GM23338 (cell line): ENCODE data around the gene COPA. TPM values are rescaled to one million over a fixed set of nuclear protein-coding genes. Genes with fewer than 3 reads are reported as not detected.

Experiments used
- ATAC-seq: fragments of 200-7000 bp; cut with Tn5 transposase; 3 replicates; pipeline ENCODE4 v1.9.1; 2020
- DNase-seq: peaks from one replicate; pipeline ENCODE4 v3.0.0-alpha.2; 2015; ENCODE audit warnings: low spot score
- H2AFZ ChIP-seq: fragments of 200-600 bp; sonication (generic); 2 replicates; pipeline ENCODE4 v1.8.0; 2016; ENCODE audit warnings: antibody characterized with exemption, mild to moderate bottlenecking, moderate library complexity
- H3F3A ChIP-seq: fragments of 200-600 bp; sonication (generic); replicated peaks from 2 replicates; pipeline ENCODE4 v1.8.0; 2017; ENCODE audit warnings: antibody characterized with exemption, mixed run types, low read depth
- H3K27ac ChIP-seq: fragments of 200-600 bp; sonication (generic); 2 replicates; pipeline ENCODE4 v1.6.1; 2016; ENCODE audit warnings: low read depth
- H3K27me3 ChIP-seq: fragments of 200-600 bp; sonication (generic); 2 replicates; pipeline ENCODE4 v1.8.0; 2016; ENCODE audit warnings: mild to moderate bottlenecking, mixed run types, moderate library complexity; ENCODE audit not compliant: insufficient read depth
- H3K36me3 ChIP-seq: fragments of 200-600 bp; sonication (generic); 2 replicates; pipeline ENCODE4 v1.8.0; 2016; ENCODE audit warnings: mild to moderate bottlenecking; ENCODE audit not compliant: insufficient read depth
- H3K4me1 ChIP-seq: fragments of 200-600 bp; sonication (generic); 2 replicates; pipeline ENCODE4 v1.8.0; 2016; ENCODE audit warnings: mild to moderate bottlenecking, moderate library complexity; ENCODE audit not compliant: insufficient read depth
- H3K4me2 ChIP-seq: fragments of 200-600 bp; sonication (generic); 2 replicates; pipeline ENCODE4 v1.7.1; 2017; ENCODE audit warnings: mixed run types
- H3K4me3 ChIP-seq: fragments of 200-600 bp; sonication (generic); 2 replicates; pipeline ENCODE4 v1.6.1; 2016; ENCODE audit warnings: mixed run types
- H3K79me2 ChIP-seq: fragments of 200-600 bp; sonication (generic); replicated peaks from 2 replicates; pipeline ENCODE4 v1.8.0; 2017; ENCODE audit warnings: mild to moderate bottlenecking; ENCODE audit not compliant: insufficient read depth
- H3K9me2 ChIP-seq: fragments of 200-600 bp; sonication (generic); 2 replicates; pipeline ENCODE4 v1.8.0; 2017; ENCODE audit not compliant: insufficient read depth
- H4K20me1 ChIP-seq: fragments of 200-600 bp; sonication (generic); replicated peaks from 2 replicates; pipeline ENCODE4 v1.8.0; 2017; ENCODE audit warnings: mild to moderate bottlenecking; ENCODE audit not compliant: insufficient read depth
- H3K27ac Mint-ChIP-seq: 2 replicates; pipeline ENCODE4 v1.8.0; 2020; ENCODE audit warnings: inconsistent platforms, mild to moderate bottlenecking, moderate library complexity, mixed read lengths
- H3K27me3 Mint-ChIP-seq: 3 replicates; pipeline ENCODE4 v1.8.0; 2022; ENCODE audit warnings: low read depth, mild to moderate bottlenecking, moderate library complexity, mixed read lengths, inconsistent platforms; ENCODE audit not compliant: insufficient read depth, poor library complexity
- H3K36me3 Mint-ChIP-seq: 3 replicates; pipeline ENCODE4 v1.8.0; 2021; ENCODE audit warnings: low read depth, mild to moderate bottlenecking, inconsistent platforms, moderate library complexity, mixed read lengths
- H3K4me1 Mint-ChIP-seq: 3 replicates; pipeline ENCODE4 v1.8.0; 2020; ENCODE audit warnings: mild to moderate bottlenecking, inconsistent platforms, mixed read lengths
- H3K4me3 Mint-ChIP-seq: 3 replicates; pipeline ENCODE4 v1.8.0; 2021; ENCODE audit warnings: moderate library complexity, mild to moderate bottlenecking, inconsistent platforms, mixed read lengths
- H3K9me3 Mint-ChIP-seq: 3 replicates; pipeline ENCODE4 v1.8.0; 2020; ENCODE audit warnings: moderate library complexity, mild to moderate bottlenecking, inconsistent platforms, mixed read lengths
- CREB1 ChIP-seq: fragments of 250-450 bp; sonication (Bioruptor Pico); IDR thresholded peaks from 2 replicates; pipeline ENCODE4 v1.5.0; 2020; ENCODE audit warnings: low read depth, mild to moderate bottlenecking, moderate library complexity
- CTCF ChIP-seq, 2 experiments: fragments of 200-600 bp in 1 of 2; sonication (generic) in 1 of 2; conservative IDR thresholded peaks; 2 replicates each; pipeline versions ENCODE4 v1.5.1 to v1.6.1; 2016 to 2017; ENCODE audit warnings: antibody characterized with exemption in 2 of 2, low read depth in 2 of 2, mild to moderate bottlenecking in 2 of 2, moderate library complexity in 1 of 2
- ETS1 ChIP-seq: IDR thresholded peaks from 2 replicates; pipeline ENCODE4 v1.6.1; 2016; ENCODE audit warnings: antibody characterized with exemption
- EZH2 ChIP-seq: fragments of 200-600 bp; sonication (generic); IDR thresholded peaks from one replicate; pipeline ENCODE4 v1.8.0; 2017; ENCODE audit warnings: antibody characterized with exemption, mild to moderate bottlenecking, low read depth; ENCODE audit not compliant: unreplicated experiment
- EZH2phosphoT487 ChIP-seq: fragments of 200-600 bp; sonication (generic); IDR thresholded peaks from one replicate; pipeline ENCODE4 v1.8.1; 2018; ENCODE audit warnings: antibody characterized with exemption; ENCODE audit not compliant: unreplicated experiment
- JUNB ChIP-seq: IDR thresholded peaks from one replicate; pipeline ENCODE4 v1.6.1; 2016; ENCODE audit warnings: antibody characterized with exemption; ENCODE audit not compliant: unreplicated experiment
- NANOG ChIP-seq: IDR thresholded peaks from 2 replicates; pipeline ENCODE4 v1.6.1; 2016; ENCODE audit warnings: antibody characterized with exemption, borderline replicate concordance
- POLR2AphosphoS5 ChIP-seq: IDR thresholded peaks from 2 replicates; pipeline ENCODE4 v1.6.1; 2016; ENCODE audit warnings: antibody characterized with exemption, low read depth
- REST ChIP-seq: IDR thresholded peaks from one replicate; pipeline ENCODE4 v1.6.1; 2018; ENCODE audit warnings: antibody characterized with exemption; ENCODE audit not compliant: unreplicated experiment
- STAT1 ChIP-seq: IDR thresholded peaks from one replicate; pipeline ENCODE4 v1.6.1; 2016; ENCODE audit warnings: antibody characterized with exemption; ENCODE audit not compliant: unreplicated experiment
- ZNF114 ChIP-seq: fragments of 250-450 bp; sonication (Bioruptor Pico); IDR thresholded peaks from 2 replicates; pipeline ENCODE4 v1.5.0; 2020; ENCODE audit warnings: mild to moderate bottlenecking, moderate library complexity
- ZNF331 ChIP-seq: fragments of 250-450 bp; sonication (Bioruptor Pico); IDR thresholded peaks from 2 replicates; pipeline ENCODE4 v1.5.0; 2020; ENCODE audit warnings: low read depth, mild to moderate bottlenecking, moderate library complexity
- ZNF462 ChIP-seq: fragments of 250-450 bp; sonication (Bioruptor Pico); IDR thresholded peaks from 2 replicates; pipeline ENCODE4 v1.5.0; 2020; ENCODE audit warnings: mild to moderate bottlenecking, moderate library complexity
- polyA plus RNA-seq: library from polyadenylated mRNA; unstranded; fragments of >200 nt; fragmentation: Nextera tagmentation; extraction: Ambion mirVana; gene quantifications from 2 replicates; pipeline ENCODE4 v1.2.1, GENCODE V29; 2016
- total RNA-seq: library from RNA; depleted of rRNA; stranded (reverse); fragments of >200 nt; shearing (Covaris generic); gene quantifications from 2 replicates; pipeline ENCODE4 v1.2.3, GENCODE V29; 2014

COPA gene
- total and polyA plus RNA-seq, 2 experiments from 2014 or later, result 58.2 to 87.1 TPM

GRCh38 chr1:160308451-160309184 is 34.4 kb downstream of the COPA start:
- H3K9me2 ChIP-seq, result no peaks in the 10 kb centered on the region
- H2AFZ ChIP-seq, result no peak overlapping the region
- ATAC-seq, result peak; percentile 58
- Mint-ChIP-seq H3K4me1 (peaks cover 37% of the 10 kb centered on the region), H3K27me3 (peaks cover 6% of the 10 kb centered on the region), H3K27ac (peak overlapping the region; percentile 61), H3K9me3 (no peaks in the 10 kb centered on the region), H3K4me3 (peak overlapping the region; percentile 35; the same call in 2 of the 3 replicates), H3K36me3 (peaks cover 79% of the 10 kb centered on the region)
- H3K4me2 ChIP-seq, result peak overlapping the region; percentile 19
- H3K36me3 ChIP-seq, result peaks cover 57% of the 10 kb centered on the region
- H3K27ac ChIP-seq, result peak overlapping the region; percentile 43
- no peaks in the 10 kb centered on the region for H3K79me2 ChIP-seq
- no peaks in the 10 kb centered on the region; the same call in 1 of the 2 replicates for H3F3A ChIP-seq
- no peak overlapping the region for H3K4me3 ChIP-seq
- 0 out of 2 replicates have a peak, but pooled peaks cover 8% of the 10 kb centered on the region for H4K20me1 ChIP-seq
- DNase-seq, result peak; percentile 21
- TF ChIP-seq NANOG (no peak), JUNB (no peak), REST (no peak), STAT1 (no peak), ZNF331 (no peak), ZNF462 (CRISPR knock-in tag) (no peak), CTCF (conservative IDR thresholded peaks at IDR 0.05; ENCODE audit: low read depth in 2 of 2) (no peak), ETS1 (no peak), ZNF114 (no peak), EZH2phosphoT487 (no peak), CREB1 (CRISPR knock-in tag) (no peak), POLR2AphosphoS5 (no peak), EZH2 (no peak)
- no peaks in the 10 kb centered on the region for H3K27me3 ChIP-seq
- H3K4me1 ChIP-seq, result peaks cover 30% of the 10 kb centered on the region
